SU-DHL-6 (cell line): ENCODE measurements around the gene CHL1.

Source experiments
- EZH2phosphoT487 ChIP-seq: fragments of 200-600 bp; sonication (generic), shearing (Covaris generic); conservative IDR thresholded peaks from 2 replicates; pipeline ENCODE4 v1.6.1; 2018; ENCODE audit warnings: mild to moderate bottlenecking, antibody characterized with exemption, low read length, moderate library complexity, mixed read lengths
- TF ChIP-seq, protein P1 (sequence below): fragments of 200-600 bp; sonication (generic); IDR thresholded peaks from one replicate; pipeline ENCODE4 v1.5.1; 2017; ENCODE audit warnings: antibody characterized with exemption, mild to moderate bottlenecking, low read length, moderate library complexity; ENCODE audit not compliant: insufficient read depth, poor library complexity, severe bottlenecking

DNA sequence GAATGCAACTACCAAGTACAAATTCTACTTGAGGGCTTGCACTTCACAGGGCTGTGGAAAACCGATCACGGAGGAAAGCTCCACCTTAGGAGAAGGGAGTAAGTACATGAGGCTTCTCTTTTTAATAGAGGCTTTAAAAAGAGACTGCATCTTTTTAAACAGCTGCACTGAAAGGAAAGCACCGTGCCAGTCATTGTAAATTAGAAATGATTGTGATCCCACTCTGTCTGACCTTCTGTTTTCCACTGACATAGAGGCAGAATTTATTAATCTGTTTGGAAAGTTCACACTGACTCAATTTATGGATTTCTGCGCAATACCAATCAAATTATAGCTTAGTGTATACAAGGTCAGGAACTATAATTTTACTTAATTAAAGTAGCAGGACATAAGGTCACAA is 198.2 kb downstream of the CHL1 start:
- TF ChIP-seq, protein P1, sequence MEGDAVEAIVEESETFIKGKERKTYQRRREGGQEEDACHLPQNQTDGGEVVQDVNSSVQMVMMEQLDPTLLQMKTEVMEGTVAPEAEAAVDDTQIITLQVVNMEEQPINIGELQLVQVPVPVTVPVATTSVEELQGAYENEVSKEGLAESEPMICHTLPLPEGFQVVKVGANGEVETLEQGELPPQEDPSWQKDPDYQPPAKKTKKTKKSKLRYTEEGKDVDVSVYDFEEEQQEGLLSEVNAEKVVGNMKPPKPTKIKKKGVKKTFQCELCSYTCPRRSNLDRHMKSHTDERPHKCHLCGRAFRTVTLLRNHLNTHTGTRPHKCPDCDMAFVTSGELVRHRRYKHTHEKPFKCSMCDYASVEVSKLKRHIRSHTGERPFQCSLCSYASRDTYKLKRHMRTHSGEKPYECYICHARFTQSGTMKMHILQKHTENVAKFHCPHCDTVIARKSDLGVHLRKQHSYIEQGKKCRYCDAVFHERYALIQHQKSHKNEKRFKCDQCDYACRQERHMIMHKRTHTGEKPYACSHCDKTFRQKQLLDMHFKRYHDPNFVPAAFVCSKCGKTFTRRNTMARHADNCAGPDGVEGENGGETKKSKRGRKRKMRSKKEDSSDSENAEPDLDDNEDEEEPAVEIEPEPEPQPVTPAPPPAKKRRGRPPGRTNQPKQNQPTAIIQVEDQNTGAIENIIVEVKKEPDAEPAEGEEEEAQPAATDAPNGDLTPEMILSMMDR: no peak
- TF ChIP-seq EZH2phosphoT487: no peak
